Liver (tissue), 9 donors: ENCODE data around the gene PIM1. TPM values are rescaled to one million over a fixed set of nuclear protein-coding genes. Genes with fewer than 3 reads are reported as not detected.

Source experiments
- DNase-seq: peaks from one replicate; pipeline ENCODE4 v3.0.0-alpha.2; 2017; ENCODE audit warnings: low spot score
- H3K27ac ChIP-seq, 2 donors: one replicate each; pipeline ENCODE4 v1.7.0; 2013; ENCODE audit warnings: inconsistent platforms in 2 of 2, low read length in 2 of 2, control low read depth in 1 of 2, low read depth in 1 of 2, mild to moderate bottlenecking in 1 of 2
- H3K27me3 ChIP-seq, 4 donors: one replicate each; pipeline versions ENCODE4 v1.6.1 to v1.7.0; 2013; ENCODE audit warnings: low read length in 3 of 4, inconsistent platforms in 1 of 4, mild to moderate bottlenecking in 1 of 4, moderate library complexity in 1 of 4; ENCODE audit not compliant: control insufficient read depth in 4 of 4, insufficient read depth in 4 of 4
- H3K36me3 ChIP-seq, 4 donors: one replicate each; pipeline versions ENCODE4 v1.6.1 to v1.7.0; 2013; ENCODE audit warnings: low read length in 3 of 4, mild to moderate bottlenecking in 3 of 4, low read depth in 1 of 4, moderate library complexity in 1 of 4; ENCODE audit not compliant: control insufficient read depth in 4 of 4, insufficient read depth in 3 of 4
- H3K4me1 ChIP-seq, 4 donors: one replicate each; pipeline versions ENCODE4 v1.6.1 to v1.7.0; 2013; ENCODE audit warnings: low read length in 3 of 4, mild to moderate bottlenecking in 3 of 4, moderate library complexity in 1 of 4; ENCODE audit not compliant: control insufficient read depth in 4 of 4, insufficient read depth in 4 of 4
- H3K4me3 ChIP-seq, 3 donors: one replicate each; pipeline versions ENCODE4 v1.6.1 to v1.7.0; 2013; ENCODE audit warnings: low read length in 3 of 3, control low read depth in 1 of 3, low read depth in 1 of 3, mild to moderate bottlenecking in 1 of 3
- H3K9ac ChIP-seq, 2 donors: one replicate each; pipeline ENCODE4 v1.7.0; 2013; ENCODE audit warnings: low read length in 2 of 2, mild to moderate bottlenecking in 2 of 2, moderate library complexity in 2 of 2, control low read depth in 1 of 2, low read depth in 1 of 2
- H3K9me3 ChIP-seq, 4 donors: one replicate each; pipeline versions ENCODE4 v1.6.1 to v1.7.0; 2013; ENCODE audit warnings: low read length in 3 of 4; ENCODE audit not compliant: control insufficient read depth in 4 of 4
- EGR1 ChIP-seq, 2 donors: IDR thresholded peaks; 2 replicates each; pipeline ENCODE4 v1.6.1; 2016 to 2018; ENCODE audit warnings: antibody characterized with exemption in 2 of 2, low read depth in 2 of 2
- FOXA1 ChIP-seq: IDR thresholded peaks from 2 replicates; pipeline ENCODE4 v1.6.1; 2016; ENCODE audit warnings: antibody characterized with exemption
- FOXA2 ChIP-seq: IDR thresholded peaks from 2 replicates; pipeline ENCODE4 v1.6.1; 2016; ENCODE audit warnings: antibody characterized with exemption
- GABPA ChIP-seq, 2 donors: IDR thresholded peaks in 1 of 2; conservative IDR thresholded peaks in 1 of 2; 2 replicates each; pipeline ENCODE4 v1.6.1; 2016; ENCODE audit warnings: antibody characterized with exemption in 2 of 2, mild to moderate bottlenecking in 1 of 2, moderate library complexity in 1 of 2
- HNF4A ChIP-seq, 2 donors: conservative IDR thresholded peaks; 2 replicates each; pipeline ENCODE4 v1.6.1; 2016; ENCODE audit warnings: antibody characterized with exemption in 2 of 2, mild to moderate bottlenecking in 2 of 2
- HNF4G ChIP-seq: IDR thresholded peaks from 2 replicates; pipeline ENCODE4 v1.6.1; 2016; ENCODE audit warnings: antibody characterized with exemption
- JUND ChIP-seq, 2 donors: IDR thresholded peaks; 2 replicates each; pipeline ENCODE4 v1.6.1; 2016; ENCODE audit warnings: antibody characterized with exemption in 2 of 2
- NR2F2 ChIP-seq: IDR thresholded peaks from 2 replicates; pipeline ENCODE4 v1.6.1; 2016; ENCODE audit warnings: antibody characterized with exemption
- RAD21 ChIP-seq, 2 donors: IDR thresholded peaks; 2 replicates each; pipeline ENCODE4 v1.6.1; 2016; ENCODE audit warnings: antibody characterized with exemption in 2 of 2, mild to moderate bottlenecking in 2 of 2
- RXRA ChIP-seq, 2 donors: IDR thresholded peaks; 2 replicates each; pipeline ENCODE4 v1.6.1; 2017 to 2018; ENCODE audit warnings: antibody characterized with exemption in 2 of 2, mild to moderate bottlenecking in 1 of 2
- SP1 ChIP-seq: IDR thresholded peaks from 2 replicates; pipeline ENCODE4 v1.6.1; 2018; ENCODE audit warnings: antibody characterized with exemption, mild to moderate bottlenecking
- TAF1 ChIP-seq: conservative IDR thresholded peaks from 2 replicates; pipeline ENCODE4 v1.6.1; 2016; ENCODE audit warnings: antibody characterized with exemption, mild to moderate bottlenecking
- YY1 ChIP-seq: IDR thresholded peaks from 2 replicates; pipeline ENCODE4 v1.6.1; 2016; ENCODE audit warnings: antibody characterized with exemption, mild to moderate bottlenecking
- WGBS: extraction: QIAGEN DNeasy Blood & Tissue Kit; methylation state at CpG from one replicate; pipeline ENCODE4 v1.1.7; 2013; 5-methylcytosine and 5-hydroxymethylcytosine counted together
- polyA plus RNA-seq, 2 donors: library from polyadenylated mRNA; stranded (reverse) in 1 of 2; unstranded in 1 of 2; fragments of 200-250 nt in 1 of 2; fragments of >200 nt in 1 of 2; fragmentation: Nextera tagmentation in 1 of 2; extraction: Ambion mirVana in 1 of 2; gene quantifications; one replicate each; pipeline versions ENCODE4 v1.2.1 to v1.2.3, GENCODE V29; 2013 to 2015
- total RNA-seq, 2 donors: library from RNA; depleted of rRNA; stranded (reverse); fragments of >200 nt; gene quantifications; one replicate each; pipeline ENCODE4 v1.2.3, GENCODE V29; 2014
- TF ChIP-seq, protein P1 (sequence below): IDR thresholded peaks from 2 replicates; pipeline ENCODE4 v1.6.1; 2016; ENCODE audit warnings: antibody characterized with exemption
- TF ChIP-seq, protein P2 (sequence below): fragments of 150-350 bp; IDR thresholded peaks from 2 replicates; pipeline ENCODE4 v1.5.1; 2017; ENCODE audit warnings: improper control_type of control experiment, low read depth, low read length; ENCODE audit not compliant: missing input control
- TF ChIP-seq, protein P3 (sequence below): IDR thresholded peaks from 2 replicates; pipeline ENCODE4 v1.6.1; 2016; ENCODE audit warnings: antibody characterized with exemption, mild to moderate bottlenecking
- TF ChIP-seq, protein P4 (sequence below): IDR thresholded peaks from 2 replicates; pipeline ENCODE4 v1.6.1; 2016; ENCODE audit warnings: antibody characterized with exemption
- TF ChIP-seq, protein P5 (sequence below): IDR thresholded peaks from 2 replicates; pipeline ENCODE4 v1.6.1; 2016; ENCODE audit warnings: antibody characterized with exemption
- donor health status: healthy.
- donor health status: healthy.
- donor health status: healthy.
- donor health status: healthy.
- donor health status: healthy.

PIM1 gene
- total and polyA plus RNA-seq, 4 donors, result 5.5 to 141 (median 10.6) TPM

DNA sequence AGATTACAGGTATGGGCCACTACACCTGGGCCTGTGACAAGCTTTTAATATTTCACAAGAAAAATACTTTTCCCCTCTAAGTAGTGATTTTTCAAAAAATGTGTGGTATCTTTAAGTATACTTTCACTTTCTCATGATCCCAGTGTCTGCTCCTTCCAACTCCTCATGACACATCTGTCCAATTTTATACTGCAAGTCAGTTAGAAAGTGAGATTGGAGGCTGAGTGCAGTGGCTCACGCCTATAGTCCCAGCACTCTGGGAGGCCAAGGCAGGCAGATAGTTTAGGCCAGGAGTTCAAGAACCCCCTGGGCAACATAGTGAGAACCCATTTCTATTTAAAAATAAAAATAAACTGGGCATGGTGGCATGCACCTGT is 20.2 kb downstream of the PIM1 start:
- H3K27me3 ChIP-seq, result no peaks in the 10 kb centered on the region
- DNase-seq, result no peak
- no peak overlapping the region for H3K4me3 ChIP-seq
- H3K4me1 ChIP-seq, result no peaks in the 10 kb centered on the region
- no peaks in the 10 kb centered on the region for H3K36me3 ChIP-seq
- H3K27ac ChIP-seq, result no peak overlapping the region
- TF ChIP-seq TAF1 (no peak), EGR1 (IDR thresholded peaks at IDR 0.05; ENCODE audit: low read depth in 2 of 2) (no peak), FOXA1 (no peak), JUND (IDR thresholded peaks at IDR 0.05) (no peak), HNF4G (no peak), GABPA (IDR thresholded peaks at IDR 0.05 in 1 of 2, conservative IDR thresholded peaks at IDR 0.05 in 1 of 2) (no peak), SP1 (no peak), RAD21 (IDR thresholded peaks at IDR 0.05) (no peak), FOXA2 (no peak), YY1 (no peak), RXRA (IDR thresholded peaks at IDR 0.05) (no peak), HNF4A (conservative IDR thresholded peaks at IDR 0.05) (no peak), NR2F2 (no peak)
- TF ChIP-seq, protein P1, sequence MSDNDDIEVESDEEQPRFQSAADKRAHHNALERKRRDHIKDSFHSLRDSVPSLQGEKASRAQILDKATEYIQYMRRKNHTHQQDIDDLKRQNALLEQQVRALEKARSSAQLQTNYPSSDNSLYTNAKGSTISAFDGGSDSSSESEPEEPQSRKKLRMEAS, result no peak
- TF ChIP-seq, protein P2, sequence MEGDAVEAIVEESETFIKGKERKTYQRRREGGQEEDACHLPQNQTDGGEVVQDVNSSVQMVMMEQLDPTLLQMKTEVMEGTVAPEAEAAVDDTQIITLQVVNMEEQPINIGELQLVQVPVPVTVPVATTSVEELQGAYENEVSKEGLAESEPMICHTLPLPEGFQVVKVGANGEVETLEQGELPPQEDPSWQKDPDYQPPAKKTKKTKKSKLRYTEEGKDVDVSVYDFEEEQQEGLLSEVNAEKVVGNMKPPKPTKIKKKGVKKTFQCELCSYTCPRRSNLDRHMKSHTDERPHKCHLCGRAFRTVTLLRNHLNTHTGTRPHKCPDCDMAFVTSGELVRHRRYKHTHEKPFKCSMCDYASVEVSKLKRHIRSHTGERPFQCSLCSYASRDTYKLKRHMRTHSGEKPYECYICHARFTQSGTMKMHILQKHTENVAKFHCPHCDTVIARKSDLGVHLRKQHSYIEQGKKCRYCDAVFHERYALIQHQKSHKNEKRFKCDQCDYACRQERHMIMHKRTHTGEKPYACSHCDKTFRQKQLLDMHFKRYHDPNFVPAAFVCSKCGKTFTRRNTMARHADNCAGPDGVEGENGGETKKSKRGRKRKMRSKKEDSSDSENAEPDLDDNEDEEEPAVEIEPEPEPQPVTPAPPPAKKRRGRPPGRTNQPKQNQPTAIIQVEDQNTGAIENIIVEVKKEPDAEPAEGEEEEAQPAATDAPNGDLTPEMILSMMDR, result no peak
- TF ChIP-seq, protein P3, sequence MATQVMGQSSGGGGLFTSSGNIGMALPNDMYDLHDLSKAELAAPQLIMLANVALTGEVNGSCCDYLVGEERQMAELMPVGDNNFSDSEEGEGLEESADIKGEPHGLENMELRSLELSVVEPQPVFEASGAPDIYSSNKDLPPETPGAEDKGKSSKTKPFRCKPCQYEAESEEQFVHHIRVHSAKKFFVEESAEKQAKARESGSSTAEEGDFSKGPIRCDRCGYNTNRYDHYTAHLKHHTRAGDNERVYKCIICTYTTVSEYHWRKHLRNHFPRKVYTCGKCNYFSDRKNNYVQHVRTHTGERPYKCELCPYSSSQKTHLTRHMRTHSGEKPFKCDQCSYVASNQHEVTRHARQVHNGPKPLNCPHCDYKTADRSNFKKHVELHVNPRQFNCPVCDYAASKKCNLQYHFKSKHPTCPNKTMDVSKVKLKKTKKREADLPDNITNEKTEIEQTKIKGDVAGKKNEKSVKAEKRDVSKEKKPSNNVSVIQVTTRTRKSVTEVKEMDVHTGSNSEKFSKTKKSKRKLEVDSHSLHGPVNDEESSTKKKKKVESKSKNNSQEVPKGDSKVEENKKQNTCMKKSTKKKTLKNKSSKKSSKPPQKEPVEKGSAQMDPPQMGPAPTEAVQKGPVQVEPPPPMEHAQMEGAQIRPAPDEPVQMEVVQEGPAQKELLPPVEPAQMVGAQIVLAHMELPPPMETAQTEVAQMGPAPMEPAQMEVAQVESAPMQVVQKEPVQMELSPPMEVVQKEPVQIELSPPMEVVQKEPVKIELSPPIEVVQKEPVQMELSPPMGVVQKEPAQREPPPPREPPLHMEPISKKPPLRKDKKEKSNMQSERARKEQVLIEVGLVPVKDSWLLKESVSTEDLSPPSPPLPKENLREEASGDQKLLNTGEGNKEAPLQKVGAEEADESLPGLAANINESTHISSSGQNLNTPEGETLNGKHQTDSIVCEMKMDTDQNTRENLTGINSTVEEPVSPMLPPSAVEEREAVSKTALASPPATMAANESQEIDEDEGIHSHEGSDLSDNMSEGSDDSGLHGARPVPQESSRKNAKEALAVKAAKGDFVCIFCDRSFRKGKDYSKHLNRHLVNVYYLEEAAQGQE, result no peak
- TF ChIP-seq, protein P4, sequence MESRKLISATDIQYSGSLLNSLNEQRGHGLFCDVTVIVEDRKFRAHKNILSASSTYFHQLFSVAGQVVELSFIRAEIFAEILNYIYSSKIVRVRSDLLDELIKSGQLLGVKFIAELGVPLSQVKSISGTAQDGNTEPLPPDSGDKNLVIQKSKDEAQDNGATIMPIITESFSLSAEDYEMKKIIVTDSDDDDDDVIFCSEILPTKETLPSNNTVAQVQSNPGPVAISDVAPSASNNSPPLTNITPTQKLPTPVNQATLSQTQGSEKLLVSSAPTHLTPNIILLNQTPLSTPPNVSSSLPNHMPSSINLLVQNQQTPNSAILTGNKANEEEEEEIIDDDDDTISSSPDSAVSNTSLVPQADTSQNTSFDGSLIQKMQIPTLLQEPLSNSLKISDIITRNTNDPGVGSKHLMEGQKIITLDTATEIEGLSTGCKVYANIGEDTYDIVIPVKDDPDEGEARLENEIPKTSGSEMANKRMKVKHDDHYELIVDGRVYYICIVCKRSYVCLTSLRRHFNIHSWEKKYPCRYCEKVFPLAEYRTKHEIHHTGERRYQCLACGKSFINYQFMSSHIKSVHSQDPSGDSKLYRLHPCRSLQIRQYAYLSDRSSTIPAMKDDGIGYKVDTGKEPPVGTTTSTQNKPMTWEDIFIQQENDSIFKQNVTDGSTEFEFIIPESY, result no peak
- TF ChIP-seq, protein P5, sequence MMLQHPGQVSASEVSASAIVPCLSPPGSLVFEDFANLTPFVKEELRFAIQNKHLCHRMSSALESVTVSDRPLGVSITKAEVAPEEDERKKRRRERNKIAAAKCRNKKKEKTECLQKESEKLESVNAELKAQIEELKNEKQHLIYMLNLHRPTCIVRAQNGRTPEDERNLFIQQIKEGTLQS, result no peak
- 89% methylated on average over 1 of the region's 1 CpG for WGBS
- no peak overlapping the region for H3K9ac ChIP-seq
- no peaks in the 10 kb centered on the region for H3K9me3 ChIP-seq

DNA sequence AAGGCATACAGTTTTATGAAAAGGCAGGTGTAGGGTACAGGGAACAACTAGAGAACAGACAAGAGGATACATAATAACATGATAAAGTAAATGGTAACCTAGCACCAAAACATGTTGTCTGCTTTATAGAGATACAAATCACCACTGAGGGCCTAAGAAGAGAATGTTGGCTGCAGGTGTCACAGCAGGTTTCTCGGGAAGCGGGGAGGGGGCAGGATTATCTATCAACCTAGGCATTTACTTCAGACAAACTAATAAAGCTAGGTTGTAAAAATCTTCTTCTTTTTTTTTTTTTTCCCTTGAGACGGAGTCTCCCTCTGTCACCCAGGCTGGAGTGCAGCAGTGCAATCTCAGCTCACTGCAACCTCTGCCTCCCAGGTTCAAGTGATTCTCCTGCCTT is 22.7 kb downstream of the PIM1 start:
- Histone ChIP-seq H3K27me3 (no peaks in the 10 kb centered on the region), H3K9me3 (no peaks in the 10 kb centered on the region), H3K9ac (no peak overlapping the region), H3K27ac (no peak overlapping the region), H3K4me1 (no peaks in the 10 kb centered on the region), H3K36me3 (no peaks in the 10 kb centered on the region), H3K4me3 (no peak overlapping the region)
- TF ChIP-seq, protein P2, result no peak
- TF ChIP-seq SP1, result no peak
- TF ChIP-seq FOXA2, result no peak
- TF ChIP-seq HNF4A (conservative IDR thresholded peaks at IDR 0.05), result no peak
- TF ChIP-seq FOXA1, result no peak
- TF ChIP-seq HNF4G, result no peak
- TF ChIP-seq YY1, result no peak
- TF ChIP-seq, protein P5, result no peak
- TF ChIP-seq, protein P4, result no peak
- no peak for TF ChIP-seq RXRA (IDR thresholded peaks at IDR 0.05)
- no peak for TF ChIP-seq NR2F2
- TF ChIP-seq EGR1 (IDR thresholded peaks at IDR 0.05; ENCODE audit: low read depth in 2 of 2), result no peak
- no peak for TF ChIP-seq RAD21 (IDR thresholded peaks at IDR 0.05)
- TF ChIP-seq, protein P1, result no peak
- TF ChIP-seq JUND (IDR thresholded peaks at IDR 0.05), result no peak
- no peak for DNase-seq
- WGBS, result 84% methylated on average over 3 of the region's 3 CpGs
